ENCODE data around the gene SEZ6.
A peak's percentile ranks its signal among the peaks of the same experiment; 100 is the strongest.

SEZ6 gene

GRCh38 chr17:29010129-29010528 lies 4.3 kb upstream of the SEZ6 start:
- in situ Hi-C loops (cut with HindIII; ENCODE audit: low pct_unique_long_range_greater_than_20kb, low sequenced_read_pairs) = no loop called here
- DNase-seq (ENCODE audit: low read depth in 1 of 2, low spot score in 1 of 2) = no peak
- no peak for TF ChIP-seq JUND (IDR thresholded peaks at IDR 0.05; ENCODE audit: low read depth)

DNA sequence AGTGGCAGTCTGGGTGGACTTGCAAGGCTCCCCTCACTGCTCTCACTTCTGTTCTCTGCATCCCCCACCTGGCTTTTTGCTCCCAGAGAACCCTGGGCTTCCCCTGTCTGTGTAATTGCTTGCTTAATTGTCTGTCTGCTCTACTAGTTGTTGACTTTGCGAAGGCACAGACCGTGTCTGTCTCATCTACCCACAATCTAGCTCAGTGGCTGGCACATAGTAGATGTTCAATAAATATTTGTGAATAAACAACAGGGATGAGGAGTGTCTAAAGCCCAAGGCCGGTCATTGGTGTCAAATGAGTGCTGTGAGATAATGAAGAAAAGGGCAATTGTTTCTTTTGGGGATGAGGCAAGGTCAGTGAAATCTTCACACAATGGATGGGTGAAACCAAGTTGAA lies 2.8 kb upstream of the SEZ6 start:
- in situ Hi-C loops (cut with HindIII; ENCODE audit: low pct_unique_long_range_greater_than_20kb, low sequenced_read_pairs) = no loop called here
- no peak for DNase-seq (ENCODE audit: low read depth in 1 of 2, low spot score in 1 of 2)
- no peak for TF ChIP-seq JUND (IDR thresholded peaks at IDR 0.05; ENCODE audit: low read depth)

GRCh38 chr17:29007860-29008455 lies 2.1 kb upstream of the SEZ6 start:
- in situ Hi-C loops (cut with HindIII; ENCODE audit: low pct_unique_long_range_greater_than_20kb, low sequenced_read_pairs) = no loop called here
- DNase-seq (ENCODE audit: low read depth in 1 of 2, low spot score in 1 of 2) = no peak
- no peak for TF ChIP-seq JUND (IDR thresholded peaks at IDR 0.05; ENCODE audit: low read depth)

GRCh38 chr17:29007456-29007855 lies 1.6 kb upstream of the SEZ6 start:
- in situ Hi-C loops (cut with HindIII; ENCODE audit: low pct_unique_long_range_greater_than_20kb, low sequenced_read_pairs) = no loop called here
- no peak for TF ChIP-seq JUND (IDR thresholded peaks at IDR 0.05; ENCODE audit: low read depth)

GRCh38 chr17:29004081-29004692 lies 1.6 kb downstream of the SEZ6 start:
- DNase-seq (ENCODE audit: low read depth in 1 of 2, low spot score in 1 of 2) = peak; percentile 53 to 72
- no peak for TF ChIP-seq JUND (IDR thresholded peaks at IDR 0.05; ENCODE audit: low read depth)
- in situ Hi-C loops (cut with HindIII; ENCODE audit: low pct_unique_long_range_greater_than_20kb, low sequenced_read_pairs) = no loop called here

More at GRCh38 chr17:29007456-29007855, 1.6 kb upstream of the SEZ6 start:
- no peak for DNase-seq (ENCODE audit: low read depth in 1 of 2, low spot score in 1 of 2)

- in situ Hi-C loops (cut with HindIII; ENCODE audit: low pct_unique_long_range_greater_than_20kb, low sequenced_read_pairs) = no loop called here
- no peak for DNase-seq (ENCODE audit: low read depth in 1 of 2, low spot score in 1 of 2)
- no peak for TF ChIP-seq JUND (IDR thresholded peaks at IDR 0.05; ENCODE audit: low read depth)
Observed at GRCh38 chr17:29003289-29003688, 2.5 kb downstream of the SEZ6 start.

- no peak for TF ChIP-seq JUND (IDR thresholded peaks at IDR 0.05; ENCODE audit: low read depth)
- no peak for DNase-seq (ENCODE audit: low read depth in 1 of 2, low spot score in 1 of 2)
- in situ Hi-C loops (cut with HindIII; ENCODE audit: low pct_unique_long_range_greater_than_20kb, low sequenced_read_pairs) = no loop called here
Observed at GRCh38 chr17:29002811-29003210, 3.0 kb downstream of the SEZ6 start.

- TF ChIP-seq JUND (IDR thresholded peaks at IDR 0.05; ENCODE audit: low read depth) = no peak
Observed at GRCh38 chr17:29000973-29001372, 4.9 kb downstream of the SEZ6 start.

GRCh38 chr17:28999206-28999605 lies 6.6 kb downstream of the SEZ6 start:
- in situ Hi-C loops (cut with HindIII; ENCODE audit: low pct_unique_long_range_greater_than_20kb, low sequenced_read_pairs) = no loop called here
- TF ChIP-seq JUND (IDR thresholded peaks at IDR 0.05; ENCODE audit: low read depth) = no peak
- DNase-seq (ENCODE audit: low read depth in 1 of 2, low spot score in 1 of 2) = no peak

More at GRCh38 chr17:29000973-29001372, 4.9 kb downstream of the SEZ6 start:
- in situ Hi-C loops (cut with HindIII; ENCODE audit: low pct_unique_long_range_greater_than_20kb, low sequenced_read_pairs) = no loop called here
- no peak for DNase-seq (ENCODE audit: low read depth in 1 of 2, low spot score in 1 of 2)

DNA sequence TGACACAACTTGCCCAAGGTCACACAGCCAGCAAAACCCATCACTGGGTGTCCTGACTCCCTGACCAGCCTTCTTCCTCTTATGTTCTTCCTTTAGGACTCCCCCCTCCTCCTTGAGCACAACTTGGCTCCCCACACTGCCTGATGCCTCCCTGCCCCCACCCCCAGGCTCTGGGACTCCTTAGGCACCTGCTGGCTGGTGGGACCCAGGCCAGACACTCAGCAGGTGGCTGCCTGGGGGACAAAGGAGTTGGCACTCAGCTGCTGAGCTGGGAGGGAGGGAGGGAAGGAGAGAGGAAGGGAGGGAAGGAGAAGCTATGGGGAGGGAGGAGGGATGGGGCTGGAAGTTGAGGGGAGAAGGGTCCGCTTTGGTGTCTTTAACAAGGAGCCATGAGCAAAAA lies 8.0 kb downstream of the SEZ6 start:
- no peak for DNase-seq (ENCODE audit: low read depth in 1 of 2, low spot score in 1 of 2)
- in situ Hi-C loops (cut with HindIII; ENCODE audit: low pct_unique_long_range_greater_than_20kb, low sequenced_read_pairs) = no loop called here
- TF ChIP-seq JUND (IDR thresholded peaks at IDR 0.05; ENCODE audit: low read depth) = no peak

GRCh38 chr17:28996554-28997096 lies 9.2 kb downstream of the SEZ6 start:
- no peak for TF ChIP-seq JUND (IDR thresholded peaks at IDR 0.05; ENCODE audit: low read depth)
- DNase-seq (ENCODE audit: low read depth in 1 of 2, low spot score in 1 of 2) = no peak

DNA sequence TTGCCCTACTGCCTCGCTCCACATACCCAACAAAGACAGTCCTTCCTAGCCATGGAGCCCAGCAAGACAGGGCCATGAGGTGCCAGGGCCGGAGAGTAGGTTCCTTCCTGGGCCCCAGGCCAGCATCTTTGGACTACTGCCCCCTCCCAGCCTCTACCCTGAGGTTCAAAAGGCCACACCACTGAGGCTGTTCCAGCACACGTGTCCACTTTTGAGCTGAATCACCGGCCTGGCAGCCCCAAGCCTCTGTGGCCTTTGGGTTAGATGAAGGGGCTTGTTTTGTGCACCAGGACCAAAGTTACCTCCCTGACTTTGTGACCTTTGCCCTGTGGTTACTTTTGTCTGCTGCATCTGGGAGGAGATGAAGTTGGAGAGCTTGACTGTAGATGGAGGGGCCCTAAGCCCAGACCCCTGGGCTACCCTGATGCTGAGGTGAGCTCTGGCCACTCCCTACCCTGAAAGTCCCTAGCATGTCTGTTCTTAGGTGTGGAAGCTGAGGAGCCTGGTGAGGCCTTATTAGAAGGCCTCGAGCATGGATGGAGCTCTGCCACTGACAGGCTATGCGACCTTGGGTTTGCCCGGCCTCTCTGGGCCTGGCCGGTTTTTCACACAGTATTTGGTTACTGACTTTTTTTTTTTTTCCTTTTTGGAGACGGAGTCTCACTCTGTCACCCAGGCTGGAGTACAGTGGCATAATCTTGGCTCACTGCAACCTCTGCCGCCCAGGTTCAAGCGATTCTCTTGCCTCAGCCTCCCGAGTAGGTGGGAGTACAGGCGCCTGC lies 12.0 kb downstream of the SEZ6 start:
- no peak for TF ChIP-seq JUND (IDR thresholded peaks at IDR 0.05; ENCODE audit: low read depth)
- in situ Hi-C loops (cut with HindIII; ENCODE audit: low pct_unique_long_range_greater_than_20kb, low sequenced_read_pairs) = no loop called here

More at GRCh38 chr17:28996554-28997096, 9.2 kb downstream of the SEZ6 start:
- in situ Hi-C loops (cut with HindIII; ENCODE audit: low pct_unique_long_range_greater_than_20kb, low sequenced_read_pairs) = no loop called here

More for the DNA sequence above, 12.0 kb downstream of the SEZ6 start:
- DNase-seq (ENCODE audit: low read depth in 1 of 2, low spot score in 1 of 2) = no peak
